ENCODE data around the gene COL28A1.

Gene COL28A1

DNA sequence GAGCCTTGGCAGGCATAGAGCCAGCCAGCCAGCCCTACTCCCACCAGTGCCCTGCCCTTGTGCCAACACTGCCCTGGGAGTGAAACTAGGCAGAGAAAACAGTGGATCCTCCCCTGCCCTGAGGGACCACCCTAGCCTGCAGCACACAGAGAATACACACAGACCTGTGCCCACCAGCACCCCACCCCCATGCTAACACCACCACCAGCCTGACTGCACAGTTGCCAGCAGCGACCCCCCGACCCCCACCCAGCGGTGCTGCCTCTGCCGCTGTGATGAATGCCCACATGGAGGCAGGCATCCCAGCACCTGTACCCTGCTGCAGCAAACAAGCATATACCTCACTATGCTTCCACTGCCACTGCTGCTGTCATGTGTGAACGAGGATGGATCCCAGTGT lies 21.6 kb upstream of the COL28A1 start:
- no peak for DNase-seq

DNA sequence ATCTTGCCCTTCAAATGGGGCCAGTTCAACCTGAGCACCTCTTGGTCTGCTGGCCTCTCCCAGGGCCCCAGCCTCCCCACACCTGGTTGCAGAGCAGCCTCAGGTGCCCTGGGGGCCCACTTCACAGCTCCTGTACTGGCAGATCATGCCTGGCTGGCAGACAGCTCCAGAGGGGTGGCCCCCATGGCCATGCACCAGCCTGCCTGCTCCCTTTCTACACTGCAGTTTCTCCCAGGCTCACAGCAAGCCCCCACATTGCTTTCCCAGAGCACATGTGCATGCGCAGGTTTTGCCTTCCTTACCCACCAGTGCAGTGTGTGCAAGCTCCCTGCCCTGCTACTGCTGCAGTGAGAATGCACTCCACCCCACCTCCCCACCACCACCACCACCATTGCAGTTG lies 21.2 kb upstream of the COL28A1 start:
- no peak for DNase-seq

DNA sequence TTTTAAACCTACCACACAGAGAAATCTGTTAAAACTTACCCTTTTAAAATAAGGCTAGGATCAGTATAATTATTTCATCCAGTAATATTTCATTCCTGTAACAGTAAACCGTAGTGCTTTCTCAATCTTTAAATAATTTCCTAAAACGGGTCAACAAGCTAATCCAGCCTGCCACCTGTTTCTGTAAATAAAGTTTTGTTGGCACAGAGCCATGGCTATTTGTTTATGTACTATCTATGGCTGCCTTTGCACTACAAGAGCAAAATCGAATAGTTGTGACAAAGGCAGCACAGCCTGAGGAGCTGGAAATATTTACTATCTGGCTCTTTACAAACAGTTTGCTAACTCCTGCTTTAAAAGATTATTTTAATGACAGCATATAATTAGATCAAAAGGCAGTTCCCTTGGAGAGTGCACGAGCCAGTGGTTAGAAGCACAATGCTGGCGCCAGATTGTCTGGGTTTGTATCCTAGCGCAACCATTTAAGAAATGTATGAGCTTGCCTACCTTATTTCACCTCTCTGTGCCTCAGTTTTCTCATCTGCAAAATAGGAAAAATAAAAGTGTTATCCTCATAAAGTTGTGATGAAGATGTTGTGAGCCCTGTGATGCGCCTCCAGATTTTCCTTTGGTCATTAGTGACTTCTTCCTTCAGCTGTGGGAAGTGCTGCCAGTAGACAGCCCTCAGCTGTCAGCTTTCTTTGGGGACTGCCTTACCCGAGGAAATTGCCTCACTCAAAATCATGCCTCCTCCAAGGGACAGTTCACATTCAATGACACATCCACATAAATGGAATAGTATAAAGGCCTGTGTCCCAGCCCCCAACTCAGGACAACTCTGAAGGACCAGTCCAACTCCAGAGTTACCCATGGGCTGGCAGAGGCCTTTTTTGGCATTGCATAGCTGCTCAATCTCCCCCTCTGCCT lies 19.2 kb upstream of the COL28A1 start:
- DNase-seq: no peak

GRCh38 chr7:7554021-7554432 lies 18.4 kb upstream of the COL28A1 start:
- DNase-seq: no peak

GRCh38 chr7:7553386-7553785 lies 17.7 kb upstream of the COL28A1 start:
- DNase-seq: no peak

GRCh38 chr7:7552199-7552598 lies 16.5 kb upstream of the COL28A1 start:
- DNase-seq: no peak

DNA sequence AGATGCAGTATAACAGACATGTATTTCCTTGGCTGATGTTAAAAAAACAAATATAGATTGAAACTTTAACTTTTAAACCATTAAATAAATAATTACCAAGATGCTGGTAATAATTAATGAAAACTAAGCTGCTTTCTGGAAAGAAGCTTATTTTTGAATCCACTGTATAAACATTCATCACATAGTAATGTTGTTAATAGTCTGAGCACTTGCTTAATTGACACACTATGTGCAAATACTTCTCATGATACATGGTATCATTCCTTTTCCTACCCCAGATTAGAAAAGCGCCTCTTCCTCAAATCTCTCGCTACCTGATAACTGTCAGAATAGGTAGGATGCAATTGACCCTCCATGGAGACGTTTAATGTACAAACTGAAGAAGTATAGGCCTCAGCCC lies 15.0 kb upstream of the COL28A1 start:
- DNase-seq: no peak

- no peak for DNase-seq
Observed at GRCh38 chr7:7548407-7548806, 12.7 kb upstream of the COL28A1 start.

DNA sequence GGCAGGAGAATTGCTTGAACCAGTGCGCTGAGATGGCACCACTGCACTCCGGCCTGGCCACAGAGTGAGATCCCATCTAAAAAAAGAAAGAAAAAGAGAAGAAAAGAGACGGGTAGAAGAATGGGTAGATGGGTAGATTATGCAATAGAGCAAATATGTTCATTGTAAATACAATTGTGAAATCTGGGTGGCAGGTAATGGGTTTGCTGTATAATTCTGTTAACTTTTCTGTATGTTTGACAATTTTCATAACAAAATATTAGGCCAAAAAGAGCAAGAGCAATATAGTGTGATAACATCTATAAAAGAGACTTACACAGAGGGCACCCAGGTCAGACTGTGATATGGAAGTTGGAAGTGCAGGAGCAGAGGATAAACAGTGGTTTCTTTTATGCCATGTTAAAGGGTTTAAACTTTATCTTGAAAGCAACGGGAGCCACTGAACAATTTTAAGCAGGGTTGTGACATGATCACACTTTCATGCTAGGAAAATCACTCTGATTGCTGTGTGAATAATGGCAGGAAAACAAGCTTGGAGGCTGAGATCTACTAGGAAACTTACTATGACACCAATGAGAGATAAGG lies 6.7 kb upstream of the COL28A1 start:
- DNase-seq: no peak

GRCh38 chr7:7539711-7540110 lies 4.0 kb upstream of the COL28A1 start:
- DNase-seq: no peak

GRCh38 chr7:7539152-7539551 lies 3.5 kb upstream of the COL28A1 start:
- DNase-seq: no peak

DNA sequence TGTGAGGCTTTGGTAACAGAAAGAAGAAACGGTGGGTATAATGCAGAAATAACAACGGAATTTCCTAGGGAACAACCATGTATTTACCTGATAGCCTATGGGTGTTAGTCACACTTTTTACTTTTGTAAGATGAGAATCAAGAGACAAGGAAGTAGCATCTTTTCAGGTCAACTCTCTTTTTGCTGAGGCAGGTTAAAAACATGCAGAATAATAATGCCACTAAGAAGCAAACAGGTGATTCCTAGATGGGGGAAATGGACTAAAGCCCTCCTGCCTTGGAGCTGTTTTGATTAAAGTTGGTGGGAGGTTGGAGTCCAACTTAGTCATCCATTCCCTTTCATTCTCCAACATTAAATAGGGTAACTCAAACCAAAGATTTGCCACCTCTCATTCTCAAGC lies 2.0 kb upstream of the COL28A1 start:
- DNase-seq: no peak

- DNase-seq: no peak
Observed at GRCh38 chr7:7536396-7537019, 835 bp upstream of the COL28A1 start.

GRCh38 chr7:7533831-7534430 lies 1.7 kb downstream of the COL28A1 start:
- no peak for DNase-seq

DNA sequence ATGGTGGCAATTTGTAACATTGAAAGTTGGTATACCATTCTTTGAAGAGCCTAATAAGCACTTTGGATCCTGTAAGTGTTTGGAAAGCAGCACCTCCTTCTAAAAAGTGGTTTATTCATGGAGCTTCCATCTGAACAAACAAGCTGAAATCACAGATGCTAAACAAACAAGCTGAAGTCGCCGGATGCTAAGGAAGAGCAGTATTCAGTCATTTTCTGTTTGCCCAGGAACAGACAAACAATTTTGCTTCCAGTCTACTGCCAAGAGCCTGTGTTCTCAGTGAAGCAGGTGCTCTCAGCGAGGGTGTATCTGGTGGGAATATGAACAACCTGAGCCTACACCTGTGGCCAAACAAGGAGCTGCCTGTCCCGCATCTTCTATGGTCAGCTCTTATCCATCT lies 6.3 kb downstream of the COL28A1 start:
- DNase-seq: no peak

GRCh38 chr7:7527047-7527446 lies 8.6 kb downstream of the COL28A1 start:
- no peak for DNase-seq

- no peak for DNase-seq
Observed at GRCh38 chr7:7526006-7526405, 9.7 kb downstream of the COL28A1 start.

- no peak for DNase-seq
Observed at GRCh38 chr7:7524121-7524520, 11.6 kb downstream of the COL28A1 start.

GRCh38 chr7:7522421-7522820 lies 13.3 kb downstream of the COL28A1 start:
- no peak for DNase-seq

- DNase-seq: no peak
Observed at GRCh38 chr7:7521259-7521658, 14.4 kb downstream of the COL28A1 start.

DNA sequence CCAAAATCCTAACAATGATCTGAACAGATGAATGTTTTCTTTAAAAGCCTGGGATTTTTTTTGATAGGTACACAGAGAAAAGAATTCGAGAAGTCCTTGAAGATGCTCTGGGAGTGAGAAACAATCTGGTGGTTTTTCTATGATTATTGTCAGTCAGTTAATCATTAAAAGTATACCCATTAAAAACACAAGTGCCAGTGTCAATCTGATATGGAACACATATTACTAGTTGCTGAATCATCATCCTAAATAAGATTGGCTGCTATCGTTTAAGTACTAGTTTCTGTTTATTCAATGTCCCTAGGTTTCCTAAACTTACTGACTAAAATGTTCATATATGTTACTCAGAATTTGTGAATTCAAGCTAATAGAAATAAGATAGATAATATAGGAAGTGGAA lies 16.1 kb downstream of the COL28A1 start:
- DNase-seq: no peak

- DNase-seq: no peak
Observed at GRCh38 chr7:7519056-7519455, 16.6 kb downstream of the COL28A1 start.

DNA sequence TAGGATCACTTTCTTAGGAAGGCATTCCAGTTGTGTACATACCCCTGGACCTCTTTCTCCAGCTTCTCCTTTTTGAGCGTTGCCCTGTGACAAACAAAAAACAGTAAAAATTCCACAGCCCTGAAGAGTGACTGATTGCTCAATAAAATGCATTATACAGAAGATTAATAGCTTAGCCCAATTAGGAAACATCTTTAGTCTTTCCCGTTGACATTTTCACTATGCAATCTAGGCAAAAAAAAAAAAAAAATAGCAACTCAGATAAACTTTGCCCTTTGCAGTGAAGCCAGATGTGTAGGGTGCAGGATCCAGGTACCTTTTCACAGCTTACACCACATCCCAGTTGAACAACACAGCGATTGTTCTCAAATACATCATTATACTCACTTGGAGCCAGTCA lies 17.9 kb downstream of the COL28A1 start:
- no peak for DNase-seq

GRCh38 chr7:7516662-7517061 lies 19.0 kb downstream of the COL28A1 start:
- no peak for DNase-seq

Measured in activated CD4-positive, alpha-beta T cell treated with anti-CD3 and anti-CD28 coated beads, Interleukin-2, amount 50 U/mL, for 4 hours (primary cell).